Measurements from ENCODE around the gene CDH4.

The CDH4 gene

GRCh38 chr20:61905781-61906523 is 653.9 kb downstream of the CDH4 start:
- H3K27me3 ChIP-seq (ENCODE audit: control insufficient read depth in 2 of 2, insufficient read depth in 2 of 2, low read length in 2 of 2), result no peaks in the 10 kb centered on the region
- no peaks in the 10 kb centered on the region for H3K4me1 ChIP-seq (ENCODE audit: control insufficient read depth in 2 of 2, insufficient read depth in 2 of 2, low read length in 2 of 2)
- H3K27ac ChIP-seq (ENCODE audit: low read depth in 2 of 2, low read length in 2 of 2), result no peak overlapping the region
- no peak overlapping the region for H3K4me3 ChIP-seq (ENCODE audit: low read length in 2 of 2)
- H3K36me3 ChIP-seq (ENCODE audit: control insufficient read depth in 2 of 2, insufficient read depth in 2 of 2, low read length in 2 of 2), result no peaks in the 10 kb centered on the region
- H3K9ac ChIP-seq (ENCODE audit: low read depth in 1 of 2, low read length in 2 of 2), result no peak overlapping the region
- no peaks in the 10 kb centered on the region for H3K9me3 ChIP-seq (ENCODE audit: control insufficient read depth in 2 of 2, low read length in 2 of 2)

- no peaks in the 10 kb centered on the region for H3K4me1 ChIP-seq (ENCODE audit: control insufficient read depth in 2 of 2, insufficient read depth in 2 of 2, low read length in 2 of 2)
- no peak overlapping the region for H3K27ac ChIP-seq (ENCODE audit: low read depth in 2 of 2, low read length in 2 of 2)
- no peak overlapping the region for H3K4me3 ChIP-seq (ENCODE audit: low read length in 2 of 2)
- no peaks in the 10 kb centered on the region for H3K27me3 ChIP-seq (ENCODE audit: control insufficient read depth in 2 of 2, insufficient read depth in 2 of 2, low read length in 2 of 2)
- H3K9ac ChIP-seq (ENCODE audit: low read depth in 1 of 2, low read length in 2 of 2), result no peak overlapping the region
- no peaks in the 10 kb centered on the region for H3K9me3 ChIP-seq (ENCODE audit: control insufficient read depth in 2 of 2, low read length in 2 of 2)
- H3K36me3 ChIP-seq (ENCODE audit: control insufficient read depth in 2 of 2, insufficient read depth in 2 of 2, low read length in 2 of 2), result no peaks in the 10 kb centered on the region
Measured at GRCh38 chr20:61907081-61907891, 655.2 kb downstream of the CDH4 start.

- no peak overlapping the region for H3K4me3 ChIP-seq (ENCODE audit: low read length in 2 of 2)
- no peaks in the 10 kb centered on the region for H3K36me3 ChIP-seq (ENCODE audit: control insufficient read depth in 2 of 2, insufficient read depth in 2 of 2, low read length in 2 of 2)
- no peaks in the 10 kb centered on the region for H3K27me3 ChIP-seq (ENCODE audit: control insufficient read depth in 2 of 2, insufficient read depth in 2 of 2, low read length in 2 of 2)
- no peak overlapping the region for H3K9ac ChIP-seq (ENCODE audit: low read depth in 1 of 2, low read length in 2 of 2)
- no peaks in the 10 kb centered on the region for H3K4me1 ChIP-seq (ENCODE audit: control insufficient read depth in 2 of 2, insufficient read depth in 2 of 2, low read length in 2 of 2)
- no peak overlapping the region for H3K27ac ChIP-seq (ENCODE audit: low read depth in 2 of 2, low read length in 2 of 2)
- H3K9me3 ChIP-seq (ENCODE audit: control insufficient read depth in 2 of 2, low read length in 2 of 2), result no peaks in the 10 kb centered on the region
Measured at GRCh38 chr20:61908057-61909026, 656.3 kb downstream of the CDH4 start.

GRCh38 chr20:61909028-61909427 is 657.0 kb downstream of the CDH4 start:
- no peaks in the 10 kb centered on the region for H3K9me3 ChIP-seq (ENCODE audit: control insufficient read depth in 2 of 2, low read length in 2 of 2)
- H3K27me3 ChIP-seq (ENCODE audit: control insufficient read depth in 2 of 2, insufficient read depth in 2 of 2, low read length in 2 of 2), result no peaks in the 10 kb centered on the region
- no peaks in the 10 kb centered on the region for H3K4me1 ChIP-seq (ENCODE audit: control insufficient read depth in 2 of 2, insufficient read depth in 2 of 2, low read length in 2 of 2)
- no peak overlapping the region for H3K9ac ChIP-seq (ENCODE audit: low read depth in 1 of 2, low read length in 2 of 2)
- H3K36me3 ChIP-seq (ENCODE audit: control insufficient read depth in 2 of 2, insufficient read depth in 2 of 2, low read length in 2 of 2), result no peaks in the 10 kb centered on the region
- H3K27ac ChIP-seq (ENCODE audit: low read depth in 2 of 2, low read length in 2 of 2), result no peak overlapping the region
- H3K4me3 ChIP-seq (ENCODE audit: low read length in 2 of 2), result no peak overlapping the region

- no peaks in the 10 kb centered on the region for H3K9me3 ChIP-seq (ENCODE audit: control insufficient read depth in 2 of 2, low read length in 2 of 2)
- H3K36me3 ChIP-seq (ENCODE audit: control insufficient read depth in 2 of 2, insufficient read depth in 2 of 2, low read length in 2 of 2), result no peaks in the 10 kb centered on the region
- H3K4me3 ChIP-seq (ENCODE audit: low read length in 2 of 2), result no peak overlapping the region
- H3K27me3 ChIP-seq (ENCODE audit: control insufficient read depth in 2 of 2, insufficient read depth in 2 of 2, low read length in 2 of 2), result no peaks in the 10 kb centered on the region
- no peak overlapping the region for H3K27ac ChIP-seq (ENCODE audit: low read depth in 2 of 2, low read length in 2 of 2)
- no peak overlapping the region for H3K9ac ChIP-seq (ENCODE audit: low read depth in 1 of 2, low read length in 2 of 2)
- H3K4me1 ChIP-seq (ENCODE audit: control insufficient read depth in 2 of 2, insufficient read depth in 2 of 2, low read length in 2 of 2), result no peaks in the 10 kb centered on the region
Measured at GRCh38 chr20:61909821-61910220, 657.8 kb downstream of the CDH4 start.

- no peaks in the 10 kb centered on the region for H3K27me3 ChIP-seq (ENCODE audit: control insufficient read depth in 2 of 2, insufficient read depth in 2 of 2, low read length in 2 of 2)
- H3K4me3 ChIP-seq (ENCODE audit: low read length in 2 of 2), result no peak overlapping the region
- no peak overlapping the region for H3K9ac ChIP-seq (ENCODE audit: low read depth in 1 of 2, low read length in 2 of 2)
- no peaks in the 10 kb centered on the region for H3K4me1 ChIP-seq (ENCODE audit: control insufficient read depth in 2 of 2, insufficient read depth in 2 of 2, low read length in 2 of 2)
- H3K36me3 ChIP-seq (ENCODE audit: control insufficient read depth in 2 of 2, insufficient read depth in 2 of 2, low read length in 2 of 2), result no peaks in the 10 kb centered on the region
- no peaks in the 10 kb centered on the region for H3K9me3 ChIP-seq (ENCODE audit: control insufficient read depth in 2 of 2, low read length in 2 of 2)
- no peak overlapping the region for H3K27ac ChIP-seq (ENCODE audit: low read depth in 2 of 2, low read length in 2 of 2)
Measured at GRCh38 chr20:61911824-61912223, 659.8 kb downstream of the CDH4 start.

GRCh38 chr20:61912665-61913422 is 660.8 kb downstream of the CDH4 start:
- no peak overlapping the region for H3K27ac ChIP-seq (ENCODE audit: low read depth in 2 of 2, low read length in 2 of 2)
- no peaks in the 10 kb centered on the region for H3K9me3 ChIP-seq (ENCODE audit: control insufficient read depth in 2 of 2, low read length in 2 of 2)
- H3K27me3 ChIP-seq (ENCODE audit: control insufficient read depth in 2 of 2, insufficient read depth in 2 of 2, low read length in 2 of 2), result no peaks in the 10 kb centered on the region
- no peak overlapping the region for H3K4me3 ChIP-seq (ENCODE audit: low read length in 2 of 2)
- no peaks in the 10 kb centered on the region for H3K36me3 ChIP-seq (ENCODE audit: control insufficient read depth in 2 of 2, insufficient read depth in 2 of 2, low read length in 2 of 2)
- no peaks in the 10 kb centered on the region for H3K4me1 ChIP-seq (ENCODE audit: control insufficient read depth in 2 of 2, insufficient read depth in 2 of 2, low read length in 2 of 2)
- no peak overlapping the region for H3K9ac ChIP-seq (ENCODE audit: low read depth in 1 of 2, low read length in 2 of 2)

- Histone ChIP-seq H3K9me3 (ENCODE audit: control insufficient read depth in 2 of 2, low read length in 2 of 2) (no peaks in the 10 kb centered on the region), H3K4me1 (ENCODE audit: control insufficient read depth in 2 of 2, insufficient read depth in 2 of 2, low read length in 2 of 2) (no peaks in the 10 kb centered on the region)
Measured at GRCh38 chr20:61913423-61914225, 661.6 kb downstream of the CDH4 start.

GRCh38 chr20:61915101-61915500 is 663.0 kb downstream of the CDH4 start:
- Histone ChIP-seq H3K9me3 (ENCODE audit: control insufficient read depth in 2 of 2, low read length in 2 of 2) (peaks cover 0 to 3% of the 10 kb centered on the region in 2 donors), H3K27me3 (ENCODE audit: control insufficient read depth in 2 of 2, insufficient read depth in 2 of 2, low read length in 2 of 2) (no peaks in the 10 kb centered on the region), H3K36me3 (ENCODE audit: control insufficient read depth in 2 of 2, insufficient read depth in 2 of 2, low read length in 2 of 2) (no peaks in the 10 kb centered on the region), H3K27ac (ENCODE audit: low read depth in 2 of 2, low read length in 2 of 2) (no peak overlapping the region), H3K9ac (ENCODE audit: low read depth in 1 of 2, low read length in 2 of 2) (no peak overlapping the region), H3K4me3 (ENCODE audit: low read length in 2 of 2) (no peak overlapping the region), H3K4me1 (ENCODE audit: control insufficient read depth in 2 of 2, insufficient read depth in 2 of 2, low read length in 2 of 2) (no peaks in the 10 kb centered on the region)

More at GRCh38 chr20:61913423-61914225, 661.6 kb downstream of the CDH4 start:
- Histone ChIP-seq H3K4me3 (ENCODE audit: low read length in 2 of 2) (no peak overlapping the region), H3K36me3 (ENCODE audit: control insufficient read depth in 2 of 2, insufficient read depth in 2 of 2, low read length in 2 of 2) (no peaks in the 10 kb centered on the region), H3K27me3 (ENCODE audit: control insufficient read depth in 2 of 2, insufficient read depth in 2 of 2, low read length in 2 of 2) (no peaks in the 10 kb centered on the region), H3K27ac (ENCODE audit: low read depth in 2 of 2, low read length in 2 of 2) (no peak overlapping the region), H3K9ac (ENCODE audit: low read depth in 1 of 2, low read length in 2 of 2) (no peak overlapping the region)

All from mucosa of rectum (tissue), 2 donors.